B cell (primary cell): ENCODE measurements around the gene DPT. TPM values are rescaled to one million over a fixed set of nuclear protein-coding genes. Genes with fewer than 3 reads are reported as not detected.

ENCODE experiments used
- ATAC-seq: fragments of 200-7000 bp; cut with Tn5 transposase; one replicate; pipeline ENCODE4 v1.10.0; 2021; ENCODE audit warnings: low read depth, mild to moderate bottlenecking, moderate number of reproducible peaks, moderate library complexity
- CTCF ChIA-PET: fragments of 350-600 bp; sonication (Branson Sonifier 250); formaldehyde crosslinking; loops from one replicate; lab custom pipeline; 2021; ENCODE audit warnings: antibody characterized with exemption, inconsistent platforms; lab: Charles Lee
- POLR2A ChIA-PET: fragments of 350-600 bp; sonication (Branson Sonifier 250); formaldehyde crosslinking; loops from one replicate; lab custom pipeline; 2021; ENCODE audit warnings: antibody characterized with exemption; lab: Charles Lee
- DNase-seq: peaks from one replicate; pipeline ENCODE4 v3.0.0; 2013
- H2AFZ ChIP-seq: 2 replicates; pipeline ENCODE4 v1.6.1; 2012; ENCODE audit warnings: mild to moderate bottlenecking, low read depth, low read length; ENCODE audit not compliant: insufficient read depth, poor library complexity, severe bottlenecking
- H3K27ac ChIP-seq, 2 donors: 1 replicate in 1 of 2; 2 replicates in 1 of 2; pipeline ENCODE4 v1.5.1; 2012 to 2013; ENCODE audit warnings: low read length in 2 of 2, mild to moderate bottlenecking in 2 of 2, moderate library complexity in 1 of 2
- H3K27me3 ChIP-seq, 4 experiments: fragments of 200-600 bp in 1 of 4; sonication (generic) in 1 of 4; replicated peaks in 1 of 4; 1 replicate in 2 of 4; 2 replicates in 2 of 4; pipeline versions ENCODE4 v1.6.1 to v1.7.0; 2013 to 2016; ENCODE audit warnings: low read length in 3 of 4, mild to moderate bottlenecking in 2 of 4, mixed read lengths in 1 of 4, moderate library complexity in 1 of 4; ENCODE audit not compliant: insufficient read depth in 4 of 4, control insufficient read depth in 3 of 4; ENCODE audit errors: control extremely low read depth in 1 of 4
- H3K36me3 ChIP-seq, 2 experiments: replicated peaks in 1 of 2; 1 replicate in 1 of 2; 2 replicates in 1 of 2; pipeline versions ENCODE4 v1.6.1 to v1.7.1; 2013; ENCODE audit warnings: low read length in 1 of 2; ENCODE audit not compliant: insufficient read depth in 2 of 2, control insufficient read depth in 1 of 2; ENCODE audit errors: control extremely low read depth in 1 of 2, extremely low read depth in 1 of 2
- H3K4me1 ChIP-seq, 2 donors: fragments of 200-600 bp in 1 of 2; sonication (generic) in 1 of 2; 1 replicate in 1 of 2; 2 replicates in 1 of 2; pipeline versions ENCODE4 v1.5.1 to v1.6.1; 2013 to 2017; ENCODE audit warnings: low read length in 2 of 2; ENCODE audit not compliant: control insufficient read depth in 2 of 2, insufficient read depth in 2 of 2
- H3K4me2 ChIP-seq: replicated peaks from 2 replicates; pipeline ENCODE3; 2012; ENCODE audit warnings: mild to moderate bottlenecking, low read depth, low read length; ENCODE audit not compliant: poor library complexity, severe bottlenecking
- H3K4me3 ChIP-seq, 5 experiments: fragments of 200-600 bp in 1 of 5; sonication (generic) in 1 of 5; 1 replicate in 3 of 5; 2 replicates in 2 of 5; pipeline versions ENCODE4 v1.5.1 to v1.7.0; 2011 to 2016; ENCODE audit warnings: low read length in 4 of 5, mild to moderate bottlenecking in 4 of 5, low read depth in 2 of 5, control low read depth in 1 of 5, moderate library complexity in 1 of 5; ENCODE audit not compliant: insufficient read depth in 1 of 5; ENCODE audit errors: control extremely low read depth in 1 of 5, extremely low read depth in 1 of 5
- H3K79me2 ChIP-seq: fragments of 200-600 bp; sonication (generic); one replicate; pipeline ENCODE4 v1.6.0; 2016; ENCODE audit warnings: low read length; ENCODE audit not compliant: control insufficient read depth, insufficient read depth
- H3K9ac ChIP-seq: fragments of 200-600 bp; sonication (generic); 2 replicates; pipeline ENCODE4 v1.6.1; 2017; ENCODE audit warnings: mild to moderate bottlenecking, low read length, moderate library complexity
- H3K9me3 ChIP-seq, 3 donors: one replicate each; pipeline versions ENCODE4 v1.6.1 to v1.7.1; 2013; ENCODE audit warnings: low read length in 2 of 3; ENCODE audit not compliant: control insufficient read depth in 2 of 3, insufficient read depth in 1 of 3; ENCODE audit errors: control extremely low read depth in 1 of 3
- H4K20me1 ChIP-seq: 2 replicates; pipeline ENCODE4 v1.6.0; 2012; ENCODE audit warnings: mild to moderate bottlenecking, low read length; ENCODE audit not compliant: insufficient read depth, control insufficient read depth, poor library complexity, severe bottlenecking
- H3K27ac Mint-ChIP-seq: one replicate; pipeline ENCODE4 v1.8.0; 2021; ENCODE audit warnings: mixed read lengths
- H3K27me3 Mint-ChIP-seq: one replicate; pipeline ENCODE4 v1.8.0; 2021; ENCODE audit warnings: mixed read lengths
- H3K4me1 Mint-ChIP-seq: one replicate; pipeline ENCODE4 v1.8.0; 2021; ENCODE audit warnings: mixed read lengths
- H3K4me3 Mint-ChIP-seq: one replicate; pipeline ENCODE4 v1.8.0; 2021; ENCODE audit warnings: mixed read lengths
- H3K9me3 Mint-ChIP-seq: one replicate; pipeline ENCODE4 v1.8.0; 2022; ENCODE audit warnings: mixed read lengths; ENCODE audit not compliant: insufficient read depth
- CTCF ChIP-seq: fragments of 200-600 bp; IDR thresholded peaks from one replicate; pipeline ENCODE4 v1.8.0; 2022; ENCODE audit warnings: antibody characterized with exemption, mild to moderate bottlenecking
- EZH2 ChIP-seq: IDR thresholded peaks from 2 replicates; pipeline ENCODE4 v1.6.1; 2012; ENCODE audit warnings: borderline replicate concordance, low read depth, mild to moderate bottlenecking, moderate library complexity, low read length; ENCODE audit not compliant: insufficient read depth, poor library complexity, severe bottlenecking
- WGBS: methylation state at CpG from one replicate; pipeline ENCODE4 v1.1.5; 2013; ENCODE audit warnings: missing lambda C conversion rate; ENCODE audit not compliant: insufficient coverage; 5-methylcytosine and 5-hydroxymethylcytosine counted together
- intact Hi-C: fragments of 100-400 bp; cut with micrococcal nuclease; formaldehyde crosslinking; loops from one replicate; pipeline ENCODE4 v1.10.0; 2022
- polyA plus RNA-seq: library from polyadenylated mRNA; depleted of rRNA; stranded (reverse); fragments of >200 nt; gene quantifications from 2 replicates; pipeline ENCODE4 v1.2.3, GENCODE V29; 2012
- total RNA-seq, 2 donors: library from RNA; stranded (reverse); fragments of 120-200 nt in 1 of 2; gene quantifications; 1 replicate in 1 of 2; 2 replicates in 1 of 2; pipeline versions ENCODE4 v1.2.3 to v1.2.4, GENCODE V29; 2013 to 2022

DPT gene
- total and polyA plus RNA-seq, 2 donors (not counting 1 experiment from before 2014, with no cell fraction given), result not detected

- Histone ChIP-seq H3K27me3 (no peaks in the 10 kb centered on the region), H4K20me1 (no peaks in the 10 kb centered on the region), H3K36me3 (no peaks in the 10 kb centered on the region), H3K27ac (no peak overlapping the region), H3K9me3 (no peaks in the 10 kb centered on the region), H3K4me3 (no peak overlapping the region), H3K4me1 (no peaks in the 10 kb centered on the region), H3K79me2 (no peaks in the 10 kb centered on the region), H2AFZ (no peak overlapping the region), H3K4me2 (no peak overlapping the region), H3K9ac (no peak overlapping the region)
- Mint-ChIP-seq H3K27me3 (peaks cover 18% of the 10 kb centered on the region), H3K27ac (no peak overlapping the region), H3K4me3 (no peak overlapping the region), H3K9me3 (no peaks in the 10 kb centered on the region), H3K4me1 (no peaks in the 10 kb centered on the region)
- 100% methylated on average over 3 of the region's 10 CpGs for WGBS
- ChIA-PET POLR2A (no interaction called here), CTCF (no interaction called here)
- no peak for DNase-seq
- no peak for ATAC-seq
- intact Hi-C loops, result no loop called here
- TF ChIP-seq CTCF (no peak), EZH2 (no peak)
Observed at GRCh38 chr1:168717906-168718891, 10.8 kb downstream of the DPT start.

- H3K4me3 Mint-ChIP-seq, result no peak overlapping the region
- no peak overlapping the region for H2AFZ ChIP-seq
- no peaks in the 10 kb centered on the region for H3K27me3 ChIP-seq
- no peaks in the 10 kb centered on the region for H3K9me3 Mint-ChIP-seq
- H3K9me3 ChIP-seq, result no peaks in the 10 kb centered on the region
- H3K79me2 ChIP-seq, result no peaks in the 10 kb centered on the region
- no peaks in the 10 kb centered on the region for H3K4me1 Mint-ChIP-seq
- no peak for TF ChIP-seq EZH2
- TF ChIP-seq CTCF, result no peak
- POLR2A ChIA-PET, result no interaction called here
- no peaks in the 10 kb centered on the region for H3K36me3 ChIP-seq
- intact Hi-C loops, result no loop called here
- H3K27ac ChIP-seq, result no peak overlapping the region
- DNase-seq (no peak), ATAC-seq (no peak)
- H3K4me3 ChIP-seq, result no peak overlapping the region
- H3K27me3 Mint-ChIP-seq, result peaks cover 1% of the 10 kb centered on the region
- H3K4me1 ChIP-seq, result no peaks in the 10 kb centered on the region
- CTCF ChIA-PET, result no interaction called here
- no peak overlapping the region for H3K27ac Mint-ChIP-seq
- 95% methylated on average over 7 of the region's 8 CpGs for WGBS
- no peaks in the 10 kb centered on the region for H4K20me1 ChIP-seq
- H3K4me2 ChIP-seq, result no peak overlapping the region
- H3K9ac ChIP-seq, result no peak overlapping the region
Observed at GRCh38 chr1:168714012-168714411, 15.0 kb downstream of the DPT start.
